ENCODE measurements around the gene AGAP1. TPM values are rescaled to one million over a fixed set of nuclear protein-coding genes. Genes with fewer than 3 reads are reported as not detected.

The AGAP1 gene
- total RNA-seq, 1 experiment from 2014 or later, result 56.4 TPM

DNA sequence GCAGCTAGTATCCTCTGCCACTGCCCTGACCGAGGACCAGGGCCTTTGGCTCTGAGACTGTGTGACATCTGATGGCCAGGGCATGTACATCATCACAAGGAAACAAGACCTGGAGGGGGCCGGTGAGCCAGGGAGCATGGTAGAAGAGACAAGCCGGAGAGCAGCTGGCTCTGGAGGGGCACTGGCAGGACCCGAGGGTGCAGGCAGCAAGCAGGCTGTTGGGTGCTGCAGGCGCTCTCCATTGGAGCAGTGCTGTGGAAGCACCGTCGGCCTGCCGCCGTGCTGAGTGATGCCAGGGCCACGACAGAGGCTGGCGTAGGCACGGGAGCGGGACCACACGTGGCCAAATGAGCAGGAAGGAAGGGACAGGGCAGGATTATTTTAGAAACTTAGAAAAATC, 339.1 kb downstream of the AGAP1 start:
- Mint-ChIP-seq H3K9me3 (ENCODE audit: low read depth, unreplicated experiment) (no peaks in the 10 kb centered on the region), H3K4me1 (ENCODE audit: low read depth, unreplicated experiment) (peaks cover 2% of the 10 kb centered on the region), H3K27ac (ENCODE audit: unreplicated experiment) (no peak overlapping the region), H3K27me3 (ENCODE audit: unreplicated experiment) (no peaks in the 10 kb centered on the region), H3K36me3 (ENCODE audit: insufficient read depth, unreplicated experiment) (peaks cover under 1% of the 10 kb centered on the region), H3K4me3 (ENCODE audit: low read depth, unreplicated experiment) (no peak overlapping the region)
- no peak for DNase-seq
- TF ChIP-seq, protein P1, sequence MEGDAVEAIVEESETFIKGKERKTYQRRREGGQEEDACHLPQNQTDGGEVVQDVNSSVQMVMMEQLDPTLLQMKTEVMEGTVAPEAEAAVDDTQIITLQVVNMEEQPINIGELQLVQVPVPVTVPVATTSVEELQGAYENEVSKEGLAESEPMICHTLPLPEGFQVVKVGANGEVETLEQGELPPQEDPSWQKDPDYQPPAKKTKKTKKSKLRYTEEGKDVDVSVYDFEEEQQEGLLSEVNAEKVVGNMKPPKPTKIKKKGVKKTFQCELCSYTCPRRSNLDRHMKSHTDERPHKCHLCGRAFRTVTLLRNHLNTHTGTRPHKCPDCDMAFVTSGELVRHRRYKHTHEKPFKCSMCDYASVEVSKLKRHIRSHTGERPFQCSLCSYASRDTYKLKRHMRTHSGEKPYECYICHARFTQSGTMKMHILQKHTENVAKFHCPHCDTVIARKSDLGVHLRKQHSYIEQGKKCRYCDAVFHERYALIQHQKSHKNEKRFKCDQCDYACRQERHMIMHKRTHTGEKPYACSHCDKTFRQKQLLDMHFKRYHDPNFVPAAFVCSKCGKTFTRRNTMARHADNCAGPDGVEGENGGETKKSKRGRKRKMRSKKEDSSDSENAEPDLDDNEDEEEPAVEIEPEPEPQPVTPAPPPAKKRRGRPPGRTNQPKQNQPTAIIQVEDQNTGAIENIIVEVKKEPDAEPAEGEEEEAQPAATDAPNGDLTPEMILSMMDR (IDR thresholded peaks at IDR 0.05; ENCODE audit: unreplicated experiment), result no peak
- BruUV-seq (replicated peaks), result no TSS peak
- intact Hi-C loops (cut with micrococcal nuclease; ENCODE audit: unreplicated experiment), result no loop called here
- CTCF ChIA-PET, result no interaction called here

DNA sequence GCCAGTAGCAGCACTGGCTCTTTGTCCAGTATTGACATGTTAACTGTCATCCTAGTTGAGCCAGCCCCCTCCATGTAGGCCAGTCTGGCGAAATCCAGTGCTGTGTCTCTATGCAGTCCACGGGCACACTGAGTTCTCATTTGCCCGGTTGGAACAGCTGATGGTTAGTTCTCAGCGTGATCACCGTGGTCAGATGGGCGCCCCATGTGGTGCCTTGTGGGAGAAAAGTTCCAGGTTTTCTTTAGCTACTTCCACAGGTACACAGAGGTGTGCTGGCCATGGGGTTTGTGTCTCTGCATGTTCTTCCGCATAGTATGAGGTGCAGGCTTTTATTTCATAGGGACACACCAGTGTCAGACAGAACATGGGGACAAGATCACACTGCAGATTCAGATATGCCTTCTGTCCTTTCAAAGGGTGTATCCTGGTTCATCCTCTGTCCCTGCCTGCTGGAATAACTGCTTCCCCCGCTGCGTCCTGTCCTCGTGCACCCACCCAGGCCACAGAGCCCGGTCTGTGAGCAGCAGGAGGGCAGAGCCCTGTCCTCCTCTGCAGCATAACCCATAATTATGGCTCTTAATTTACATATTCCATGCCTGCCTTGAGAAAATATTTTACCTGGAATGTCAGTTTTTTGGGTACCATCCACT, 340.3 kb downstream of the AGAP1 start:
- intact Hi-C loops (cut with micrococcal nuclease; ENCODE audit: unreplicated experiment), result no loop called here
- BruUV-seq (replicated peaks), result no TSS peak
- Mint-ChIP-seq H3K36me3 (ENCODE audit: insufficient read depth, unreplicated experiment) (no peaks in the 10 kb centered on the region), H3K27me3 (ENCODE audit: unreplicated experiment) (no peaks in the 10 kb centered on the region), H3K9me3 (ENCODE audit: low read depth, unreplicated experiment) (no peaks in the 10 kb centered on the region), H3K4me1 (ENCODE audit: low read depth, unreplicated experiment) (no peaks in the 10 kb centered on the region), H3K4me3 (ENCODE audit: low read depth, unreplicated experiment) (no peak overlapping the region), H3K27ac (ENCODE audit: unreplicated experiment) (no peak overlapping the region)
- TF ChIP-seq, protein P1 (IDR thresholded peaks at IDR 0.05; ENCODE audit: unreplicated experiment), result no peak
- DNase-seq, result no peak
- CTCF ChIA-PET, result no interaction called here

DNA sequence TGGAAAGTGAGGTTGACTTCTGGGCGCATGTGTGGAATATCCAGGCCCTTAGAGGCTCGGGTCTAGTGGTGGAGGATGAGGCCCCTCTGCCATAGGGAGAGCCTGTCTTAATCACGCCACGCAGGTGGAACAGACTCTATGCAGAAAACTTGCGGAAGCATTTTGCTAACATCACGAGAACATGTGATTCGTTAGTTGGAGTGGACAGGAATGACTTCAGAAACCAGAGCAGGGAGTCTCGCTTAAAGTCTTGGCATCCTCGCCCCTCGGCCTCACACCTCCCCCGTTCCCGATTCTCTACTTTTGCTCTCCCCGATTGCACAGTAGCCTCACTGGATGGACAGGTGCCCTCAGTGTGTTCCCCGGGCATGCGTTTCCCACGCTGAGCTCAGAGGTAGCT, 340.9 kb downstream of the AGAP1 start:
- no peaks in the 10 kb centered on the region for H3K36me3 Mint-ChIP-seq (ENCODE audit: insufficient read depth, unreplicated experiment)
- H3K27ac Mint-ChIP-seq (ENCODE audit: unreplicated experiment), result no peak overlapping the region
- DNase-seq, result no peak
- H3K4me3 Mint-ChIP-seq (ENCODE audit: low read depth, unreplicated experiment), result no peak overlapping the region
- H3K27me3 Mint-ChIP-seq (ENCODE audit: unreplicated experiment), result no peaks in the 10 kb centered on the region
- CTCF ChIA-PET, result no interaction called here
- intact Hi-C loops (cut with micrococcal nuclease; ENCODE audit: unreplicated experiment), result no loop called here
- BruUV-seq (replicated peaks), result no TSS peak
- no peaks in the 10 kb centered on the region for H3K4me1 Mint-ChIP-seq (ENCODE audit: low read depth, unreplicated experiment)
- H3K9me3 Mint-ChIP-seq (ENCODE audit: low read depth, unreplicated experiment), result no peaks in the 10 kb centered on the region
- TF ChIP-seq, protein P1 (IDR thresholded peaks at IDR 0.05; ENCODE audit: unreplicated experiment), result no peak

DNA sequence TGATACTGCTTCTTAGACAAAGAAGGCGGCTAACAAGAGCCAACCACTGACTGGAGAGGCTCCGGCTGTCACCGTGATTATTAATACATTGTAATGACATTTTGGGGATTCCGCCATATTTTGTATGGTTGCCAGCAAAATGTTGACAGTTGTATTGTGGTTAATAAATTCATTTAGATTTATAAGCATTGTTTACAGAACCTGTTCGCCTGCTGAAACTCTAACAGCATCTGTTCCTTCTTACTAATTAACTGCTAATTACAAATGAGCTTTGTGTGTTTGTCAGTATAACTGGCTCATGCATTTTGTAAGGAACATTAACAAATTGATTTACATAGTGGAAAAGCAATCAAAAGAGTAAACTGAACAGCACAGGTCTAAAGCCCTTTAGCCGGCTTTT, 342.0 kb downstream of the AGAP1 start:
- H3K27me3 Mint-ChIP-seq (ENCODE audit: unreplicated experiment), result no peaks in the 10 kb centered on the region

More for the DNA sequence above, 342.0 kb downstream of the AGAP1 start:
- Mint-ChIP-seq H3K4me1 (ENCODE audit: low read depth, unreplicated experiment) (no peaks in the 10 kb centered on the region), H3K9me3 (ENCODE audit: low read depth, unreplicated experiment) (no peaks in the 10 kb centered on the region), H3K36me3 (ENCODE audit: insufficient read depth, unreplicated experiment) (no peaks in the 10 kb centered on the region), H3K27ac (ENCODE audit: unreplicated experiment) (no peak overlapping the region), H3K4me3 (ENCODE audit: low read depth, unreplicated experiment) (no peak overlapping the region)
- BruUV-seq (replicated peaks), result no TSS peak
- CTCF ChIA-PET, result no interaction called here
- TF ChIP-seq, protein P1 (IDR thresholded peaks at IDR 0.05; ENCODE audit: unreplicated experiment), result no peak
- DNase-seq, result no peak
- intact Hi-C loops (cut with micrococcal nuclease; ENCODE audit: unreplicated experiment), result no loop called here

Data from Calu3 (cell line).